Activated CD4-positive, alpha-beta T cell treated with anti-CD3 and anti-CD28 coated beads, Interleukin-2, amount 50 U/mL, for 1 hour (primary cell): ENCODE data around the gene INO80B.
"Not testable (repeated sequence)": the region's sequence is repeated elsewhere in the genome, so short reads cannot be mapped to it uniquely, and the experiment has no call there.

Experiments used
- DNase-seq: peaks from one replicate; pipeline ENCODE4 v3.0.0-alpha.2; 2020

INO80B gene

GRCh38 chr2:74426181-74426758, 28.6 kb upstream of the INO80B start:
- no peak for DNase-seq

- no peak for DNase-seq
Measured at GRCh38 chr2:74427551-74427950, 27.3 kb upstream of the INO80B start.

DNA sequence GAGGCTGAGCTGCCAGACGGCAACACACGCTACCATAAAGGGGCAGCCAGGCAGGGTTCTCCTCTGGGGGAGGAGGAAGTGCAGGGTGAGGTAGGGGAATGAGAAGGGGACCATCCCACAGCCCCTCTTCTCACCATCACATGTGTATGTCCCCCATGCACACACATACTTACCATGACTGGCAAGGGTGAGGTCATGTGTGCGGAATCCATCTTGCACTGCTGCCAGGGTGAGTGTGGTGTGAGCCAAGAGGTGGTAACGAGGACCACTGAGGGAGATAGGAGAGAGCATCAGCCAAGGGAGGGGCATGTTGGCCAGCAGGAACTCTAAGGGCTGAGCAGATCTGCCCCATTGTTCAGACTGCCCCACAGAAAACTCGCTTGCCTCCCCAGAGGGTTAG, 26.2 kb upstream of the INO80B start:
- no peak for DNase-seq

- DNase-seq, result no peak
Measured at GRCh38 chr2:74429487-74430451, 25.1 kb upstream of the INO80B start.

DNA sequence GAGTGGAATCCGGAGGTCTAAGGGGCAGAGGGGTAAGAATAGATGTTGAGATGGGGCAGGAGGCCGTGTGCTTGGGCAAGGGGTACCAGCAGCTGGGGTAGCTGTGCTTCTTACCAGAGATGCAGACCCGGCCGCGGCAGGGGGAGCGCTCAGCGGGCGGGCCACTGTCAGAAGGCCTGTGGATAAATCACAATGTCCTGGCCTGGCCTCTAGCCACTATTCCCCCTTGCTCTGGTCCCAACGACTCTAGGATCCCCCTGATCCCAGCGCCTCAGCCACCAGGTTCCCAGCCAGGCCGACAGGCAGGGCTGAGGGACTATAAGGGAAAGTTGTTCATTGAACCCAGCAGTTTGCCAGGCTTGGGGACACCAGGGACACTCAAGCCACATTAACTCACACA, 24.4 kb upstream of the INO80B start:
- DNase-seq, result no peak

- no peak for DNase-seq
Measured at GRCh38 chr2:74436111-74436805, 18.6 kb upstream of the INO80B start.

DNA sequence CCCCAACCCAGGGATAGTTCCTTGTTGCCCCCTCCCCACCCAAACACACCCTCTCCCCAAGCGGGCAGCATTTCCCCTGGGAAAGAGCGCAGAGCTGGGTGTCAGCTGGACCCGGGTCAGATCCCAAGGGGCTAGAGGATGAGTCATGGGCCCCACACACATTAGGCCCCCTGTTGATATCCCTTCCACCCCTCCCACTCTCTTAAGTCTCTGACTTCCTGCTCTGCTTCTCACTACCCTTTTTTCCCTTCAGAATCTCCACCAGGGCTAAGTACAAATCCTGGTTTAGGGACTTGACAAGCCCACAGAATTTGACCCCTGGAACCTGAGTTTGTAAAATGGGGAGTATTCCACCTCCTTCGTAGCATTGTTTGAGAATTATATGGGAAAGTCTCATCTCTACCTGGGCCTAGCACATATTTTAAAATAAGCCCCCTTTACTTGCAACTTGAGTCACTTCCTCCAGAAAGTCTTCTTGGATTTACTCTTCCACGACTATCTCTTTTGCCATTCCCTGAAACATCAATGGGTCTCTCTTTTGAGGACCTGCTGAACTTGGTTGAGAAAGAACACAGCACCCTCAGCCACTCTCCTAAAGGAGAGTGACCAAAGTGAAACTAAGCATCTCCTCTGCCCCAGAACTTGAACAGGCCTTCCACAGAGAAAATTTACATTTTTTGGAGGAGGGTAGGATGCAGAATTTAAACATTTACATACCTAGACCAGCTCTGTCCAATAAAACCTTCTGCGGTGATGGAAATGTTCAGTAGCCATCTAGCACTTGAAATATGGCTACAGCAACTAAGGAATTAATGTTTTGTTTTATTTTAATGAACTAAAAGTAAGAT, 17.8 kb upstream of the INO80B start:
- DNase-seq, result no peak

GRCh38 chr2:74438248-74438647, 16.6 kb upstream of the INO80B start:
- DNase-seq, result no peak

DNA sequence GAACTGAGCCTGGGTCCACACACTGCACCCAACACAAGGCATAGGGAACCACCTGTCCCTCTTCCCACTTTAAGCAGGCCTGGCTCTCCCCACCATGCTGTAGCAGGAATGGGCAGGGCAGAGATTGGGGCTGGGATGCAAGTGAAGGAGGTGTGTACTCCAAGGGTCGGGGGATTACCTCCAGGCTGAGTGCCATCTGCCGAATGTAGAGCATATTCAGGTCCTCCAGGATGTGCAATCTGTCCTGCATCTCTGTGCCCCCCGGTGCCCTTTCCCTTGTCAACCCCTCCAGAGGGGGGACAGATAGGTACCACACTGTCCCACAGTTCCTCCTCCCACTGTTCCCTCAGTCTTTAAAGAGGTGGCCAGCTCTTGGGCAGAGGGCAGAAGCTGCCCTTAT, 15.5 kb upstream of the INO80B start:
- no peak for DNase-seq

- no peak for DNase-seq
Measured at GRCh38 chr2:74439803-74440377, 15.0 kb upstream of the INO80B start.

DNA sequence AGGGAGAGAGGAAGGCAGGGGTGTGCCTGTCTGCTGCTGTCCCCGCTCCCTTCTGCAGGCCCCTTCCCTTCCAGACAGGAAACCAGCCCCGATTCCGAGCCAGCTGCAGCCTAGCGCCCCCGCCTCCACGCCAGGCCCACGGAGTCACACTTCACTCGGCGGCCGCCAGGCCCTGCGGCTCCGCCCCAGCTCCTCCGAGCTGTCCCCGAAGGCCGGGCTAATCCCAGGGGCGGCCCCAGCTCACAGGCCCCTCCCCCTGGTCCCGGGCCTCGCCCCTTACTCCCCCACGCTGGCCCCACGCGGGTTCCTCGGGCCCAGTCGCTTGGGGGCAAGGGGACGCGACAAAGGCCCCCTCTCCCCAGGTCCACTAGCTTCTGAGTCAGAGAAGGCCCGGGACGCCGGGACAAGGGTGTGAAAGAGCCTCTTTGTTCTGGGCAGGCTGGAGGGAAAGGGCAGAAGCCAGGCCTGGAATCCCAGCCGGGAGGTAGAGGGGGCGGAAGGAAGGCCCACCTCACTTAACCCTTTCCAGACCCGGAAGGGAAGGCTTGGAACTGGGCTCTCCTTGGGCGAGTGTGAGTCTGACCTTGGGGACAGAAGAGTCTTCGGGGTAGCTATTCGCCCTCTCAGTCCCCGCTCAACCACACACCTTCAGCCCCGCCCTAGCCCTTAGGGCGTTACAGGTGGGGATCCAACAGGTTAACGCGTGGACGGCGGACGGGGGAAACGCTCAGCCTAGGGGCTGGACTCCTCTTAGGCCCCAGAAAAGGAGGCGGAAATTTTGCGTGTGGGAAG, 14.3 kb upstream of the INO80B start:
- DNase-seq, result peak; percentile 21

- no peak for DNase-seq
Measured at GRCh38 chr2:74441170-74441689, 13.7 kb upstream of the INO80B start.

DNA sequence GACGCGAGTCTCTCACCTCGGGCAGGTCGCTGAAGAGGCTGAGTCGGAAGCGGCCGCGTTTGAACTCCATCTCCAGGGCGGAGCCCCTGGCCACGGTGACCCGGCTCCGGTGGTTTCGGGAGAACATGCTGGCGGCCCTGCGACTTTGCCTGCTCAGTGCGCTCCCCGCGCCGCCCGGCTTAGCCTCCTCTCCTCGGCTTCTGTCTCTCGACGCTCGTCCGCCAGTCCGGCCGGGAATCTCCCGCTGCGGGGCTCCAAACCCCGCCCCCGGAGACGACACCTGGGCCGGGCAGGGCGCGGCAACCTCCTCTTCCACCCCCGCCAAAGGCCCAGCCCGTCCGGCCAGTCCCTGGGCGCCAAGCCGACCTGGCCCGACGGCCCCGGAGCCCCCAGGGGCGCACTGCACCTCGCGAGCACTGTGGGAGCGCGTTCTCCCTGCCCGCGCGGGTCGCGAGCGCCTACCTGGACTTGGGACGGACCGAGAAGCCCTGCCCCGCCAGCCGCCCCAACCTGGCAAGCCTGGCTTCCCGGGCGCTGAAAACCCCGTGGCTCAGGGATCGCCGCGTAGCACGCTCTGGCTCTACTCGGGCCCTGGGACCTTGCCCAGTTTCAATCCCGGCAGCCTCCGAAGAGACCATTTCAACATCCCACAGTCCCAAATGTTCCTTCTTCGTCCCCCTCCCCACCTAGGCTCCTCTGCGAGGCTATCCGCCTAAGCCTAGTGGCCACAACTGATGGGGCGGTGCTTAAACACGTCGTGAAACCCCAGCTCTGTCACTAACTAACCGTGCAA, 13.0 kb upstream of the INO80B start, which contains the start of gene RTKN:
Gene RTKN, minus strand, starts transcription at position 248 of the 793 bp plus-strand sequence. Its CDS starts 121 bp downstream, at position 127.
- peak; percentile 18 for DNase-seq

- not testable (repeated sequence) for DNase-seq
Measured at GRCh38 chr2:74442483-74443297, 12.2 kb upstream of the INO80B start.

GRCh38 chr2:74444498-74445318, 10.2 kb upstream of the INO80B start:
- DNase-seq, result no peak

- no peak for DNase-seq
Measured at GRCh38 chr2:74447230-74447999, 7.5 kb upstream of the INO80B start.

- no peak for DNase-seq
Measured at GRCh38 chr2:74448771-74449170, 6.1 kb upstream of the INO80B start.
